C1 segment of cervical spinal cord (tissue), 14 donors: Measurements from ENCODE around the gene TEX261.
"Not testable (repeated sequence)": the region's sequence is repeated elsewhere in the genome, so short reads cannot be mapped to it uniquely, and the experiment has no call there.

ENCODE experiments used
- DNase-seq, 14 donors: peaks; one replicate each; lab custom pipeline; 2025; lab: John Stamatoyannopoulos, UW

Gene TEX261

DNA sequence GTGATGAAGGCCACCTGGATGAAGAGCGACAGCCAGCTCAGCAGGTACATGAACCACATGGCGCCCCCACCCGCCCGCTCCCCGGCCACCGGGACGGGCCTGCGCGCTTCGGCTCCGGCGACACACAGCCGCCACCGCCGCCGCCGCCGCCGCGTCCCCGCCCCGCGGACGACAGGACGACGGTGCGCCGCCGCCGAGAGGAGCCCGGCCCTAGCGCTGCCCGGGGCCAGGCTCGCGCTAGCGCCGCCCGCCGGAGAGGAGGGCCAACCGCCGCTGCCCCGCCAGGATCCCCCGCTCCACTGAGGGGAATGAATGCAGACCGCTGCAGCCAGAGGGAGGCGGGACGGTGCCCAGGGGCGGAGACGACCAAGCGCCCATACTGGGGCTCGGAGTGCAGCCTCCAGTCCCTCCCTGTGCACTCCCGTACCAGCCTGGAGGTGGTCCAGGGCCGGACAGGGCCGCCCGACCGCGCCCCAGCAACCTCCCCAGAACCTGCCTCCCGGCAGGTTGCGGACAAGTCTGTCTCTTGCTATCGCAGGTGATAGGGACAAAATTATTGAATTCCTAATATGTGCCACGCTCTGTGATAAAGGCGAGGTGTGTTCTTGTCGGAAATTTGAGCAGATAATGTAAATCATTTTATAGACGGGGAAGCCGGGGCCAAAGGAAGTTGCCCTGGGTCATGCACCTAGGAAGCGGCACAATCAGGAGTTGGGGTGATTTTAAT lies at the start of gene TEX261:
Gene TEX261, minus strand, starts transcription at position 175 of the 727 bp plus-strand sequence. Its CDS starts 116 bp downstream, at position 59.
- DNase-seq: peak in 13 of 14 donors; percentile 47 to 91 (median 76)

DNA sequence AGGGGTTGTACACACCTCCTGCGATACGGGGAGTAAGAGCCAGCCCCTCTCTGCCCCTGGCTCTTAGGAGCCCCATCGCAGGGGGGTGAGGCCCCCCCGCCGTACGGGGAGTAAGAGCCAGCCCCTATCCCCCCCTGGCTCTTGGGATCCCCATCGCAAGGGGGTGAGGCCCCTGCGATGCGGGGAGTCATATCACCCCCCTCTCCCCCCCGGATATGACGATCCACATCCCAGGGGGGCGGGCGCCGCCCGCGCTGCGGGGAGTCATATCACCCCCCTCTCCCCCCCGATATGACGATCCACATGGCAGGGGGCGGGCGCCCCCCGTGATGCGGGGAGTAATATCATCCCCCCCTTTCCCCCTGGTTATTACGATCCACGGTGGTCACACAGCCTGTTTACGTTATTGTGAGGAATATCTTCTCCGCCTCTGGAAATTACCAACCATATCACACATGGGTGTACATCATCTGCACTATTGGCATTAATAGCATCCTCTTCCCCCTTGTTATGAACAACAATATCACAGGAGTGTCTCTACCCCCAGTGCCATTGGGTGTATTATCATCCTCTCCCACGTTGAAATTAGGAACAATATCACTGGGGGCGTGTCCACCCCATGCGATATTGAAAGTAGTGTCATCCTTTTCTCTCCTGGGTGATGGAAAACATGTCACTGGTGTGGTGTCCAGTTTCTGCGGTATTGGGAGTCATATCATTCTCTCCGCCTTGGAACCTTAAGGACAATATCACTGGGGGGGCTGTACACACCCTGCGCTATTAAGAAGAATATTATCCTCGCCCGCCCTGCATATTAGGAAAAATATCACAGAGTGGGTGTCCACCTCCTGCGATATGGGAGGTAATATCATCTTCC lies 49.1 kb upstream of the TEX261 start:
- DNase-seq: no peak

DNA sequence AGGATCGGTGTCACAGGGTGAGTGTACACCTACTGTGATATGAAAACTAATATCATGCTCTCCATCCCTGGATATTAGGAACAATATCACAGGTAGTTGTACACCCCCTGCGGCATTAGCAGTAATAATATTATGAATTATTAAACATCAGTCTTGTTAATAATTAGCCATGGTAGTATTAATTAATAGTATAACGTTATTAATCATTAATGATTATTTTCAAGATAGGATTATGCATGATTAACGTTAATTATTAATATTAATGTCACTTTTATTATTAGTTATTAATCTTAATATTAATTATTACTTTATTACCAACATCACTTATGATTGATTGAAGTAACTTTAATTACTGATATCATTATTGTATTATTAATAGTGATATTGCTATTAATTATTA lies 47.6 kb upstream of the TEX261 start:
- no peak for DNase-seq

DNA sequence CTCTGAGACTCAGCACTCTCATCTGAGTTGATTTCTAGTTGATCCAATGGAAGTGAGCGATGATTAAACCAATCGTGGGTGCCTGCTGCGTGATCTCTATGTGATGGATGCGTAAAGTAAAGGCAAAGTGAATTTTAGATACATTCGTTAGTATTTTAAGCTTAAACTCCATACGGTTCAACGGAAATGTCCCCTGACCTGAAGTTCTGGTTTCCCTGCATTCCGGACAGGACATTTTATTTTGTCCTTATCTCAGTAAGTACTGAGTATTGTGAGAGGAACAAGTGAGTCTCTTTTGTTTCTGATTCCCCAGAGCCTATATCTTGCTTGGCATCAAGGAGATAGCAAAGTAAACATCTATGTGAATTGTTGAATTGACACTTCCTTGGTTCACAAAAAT lies 41.6 kb upstream of the TEX261 start:
- not testable (repeated sequence) for DNase-seq

DNA sequence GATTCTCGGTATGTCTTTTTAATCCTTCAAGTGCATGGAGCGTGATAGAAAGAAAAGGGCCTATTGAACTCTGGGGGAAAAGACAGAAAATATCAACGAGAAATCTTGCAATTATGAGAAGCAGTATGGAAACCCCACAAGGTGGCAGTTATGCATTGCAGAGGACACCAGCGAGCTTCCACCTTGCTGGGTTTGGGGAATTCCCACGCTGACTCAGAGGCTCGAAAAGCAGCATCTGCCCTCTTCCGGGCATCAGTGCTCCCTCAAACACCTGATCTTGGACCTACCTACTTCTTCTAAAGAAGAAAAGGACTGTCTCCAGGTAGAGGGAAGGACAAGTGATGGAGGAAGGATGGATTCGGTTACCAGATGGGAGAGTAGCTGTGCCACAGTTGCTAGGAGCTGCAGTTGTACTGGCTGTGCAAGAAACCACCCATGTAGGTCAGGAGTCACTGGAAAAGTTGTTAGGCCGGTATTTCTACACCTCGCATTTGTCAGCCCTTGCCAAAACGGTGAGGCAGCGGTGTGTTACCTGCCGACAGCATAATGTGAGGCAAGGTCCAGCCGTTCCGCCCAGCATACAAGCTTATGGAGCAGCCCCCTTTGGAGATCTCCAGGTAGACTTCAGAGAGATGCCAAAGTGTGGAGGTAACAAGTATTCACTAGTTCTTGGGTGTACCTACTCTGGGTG lies 29.0 kb upstream of the TEX261 start:
- DNase-seq: not testable (repeated sequence)

DNA sequence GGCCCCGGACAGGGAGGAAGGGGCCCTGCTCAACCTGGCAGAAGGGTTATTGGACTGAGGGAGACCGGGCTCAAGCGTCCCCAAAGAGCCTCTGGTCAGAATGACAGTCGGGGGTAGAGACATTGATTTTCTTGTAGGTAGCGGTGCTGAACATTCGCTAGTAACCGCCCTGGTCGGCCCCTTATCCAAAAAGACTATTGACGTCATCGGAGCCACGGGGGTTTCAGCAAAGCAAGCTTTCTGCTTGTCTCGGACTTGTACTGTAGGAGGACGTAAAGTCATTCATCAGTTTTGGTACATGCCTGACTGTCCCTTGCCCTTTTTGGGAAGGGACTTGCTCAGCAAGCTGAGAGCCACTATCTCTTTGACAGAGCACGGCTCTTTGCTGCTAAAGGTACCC lies 26.7 kb upstream of the TEX261 start:
- DNase-seq: not testable (repeated sequence)

DNA sequence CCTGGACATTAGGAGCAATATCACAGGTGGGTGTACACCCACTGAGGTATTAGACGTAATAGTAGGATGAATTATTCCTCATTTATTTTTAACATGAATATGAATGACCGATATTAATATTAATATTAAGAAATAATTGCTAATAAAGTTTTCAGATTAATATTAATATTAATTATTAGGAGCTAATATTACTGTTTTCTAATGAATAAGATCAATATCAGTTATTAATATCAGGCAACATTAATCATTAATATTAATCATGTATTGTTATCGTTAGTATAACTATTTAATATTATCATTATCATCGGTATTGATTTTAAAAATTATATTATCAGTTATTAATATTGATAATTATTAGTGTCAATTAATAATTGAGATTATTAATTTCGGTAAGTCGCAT lies 25.3 kb upstream of the TEX261 start:
- DNase-seq: not testable (repeated sequence)

DNA sequence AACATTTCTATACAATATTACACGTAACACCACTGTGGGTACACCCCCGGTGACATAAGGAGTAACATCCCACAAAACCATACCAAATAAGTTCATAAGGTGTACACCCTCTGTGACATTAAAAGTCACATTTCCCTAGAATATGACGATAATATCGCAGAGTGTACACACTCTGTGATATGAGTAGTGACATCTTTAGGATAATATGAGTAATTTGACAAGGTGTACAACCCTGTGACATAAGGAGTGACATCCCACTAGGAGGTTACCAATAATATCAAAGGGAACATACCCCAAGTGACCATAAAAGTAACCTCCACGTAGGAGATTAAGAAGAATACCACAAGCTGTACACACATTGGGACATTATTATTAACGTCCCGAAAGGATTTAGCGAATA lies 24.0 kb upstream of the TEX261 start:
- DNase-seq: no peak

DNA sequence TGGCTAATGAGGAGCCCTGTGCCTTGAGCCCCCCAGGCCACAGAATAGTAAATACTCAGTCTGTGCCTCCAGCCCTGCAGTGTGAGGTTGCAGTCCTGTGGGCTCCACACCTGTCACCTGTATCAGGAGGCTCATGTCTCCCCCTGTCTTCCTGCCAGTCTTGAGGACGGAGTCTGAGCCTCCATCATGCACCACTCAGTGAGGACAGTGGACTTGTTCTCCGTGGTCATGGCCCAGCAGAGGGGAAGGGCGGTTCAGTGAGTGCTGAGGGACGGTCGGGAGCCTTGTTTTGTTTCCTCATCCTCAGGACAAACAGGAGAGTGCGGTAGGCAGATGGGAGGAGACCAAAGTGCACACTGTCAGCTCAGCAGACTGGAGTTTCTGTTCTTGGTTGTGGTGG lies 17.1 kb upstream of the TEX261 start:
- not testable (repeated sequence) for DNase-seq

DNA sequence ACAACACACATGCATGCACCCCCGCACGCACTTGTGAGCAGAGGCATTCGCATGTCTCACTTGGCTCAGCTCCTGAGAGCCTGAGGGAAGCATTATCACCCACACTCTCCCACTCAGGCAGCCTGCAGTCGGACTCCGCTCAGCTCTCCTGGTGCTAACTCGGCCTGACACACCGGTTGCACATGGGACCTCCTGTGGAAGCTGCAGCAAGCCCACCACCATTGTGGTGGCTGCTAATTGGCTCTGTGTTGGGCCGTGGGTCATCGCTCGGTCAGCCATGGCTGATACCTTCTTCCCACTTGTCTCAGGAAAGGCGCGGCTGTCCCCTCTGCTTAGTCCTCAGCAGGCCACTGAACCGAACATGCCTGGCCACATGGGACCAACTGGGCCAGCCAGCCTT lies 13.7 kb upstream of the TEX261 start:
- DNase-seq: no peak

DNA sequence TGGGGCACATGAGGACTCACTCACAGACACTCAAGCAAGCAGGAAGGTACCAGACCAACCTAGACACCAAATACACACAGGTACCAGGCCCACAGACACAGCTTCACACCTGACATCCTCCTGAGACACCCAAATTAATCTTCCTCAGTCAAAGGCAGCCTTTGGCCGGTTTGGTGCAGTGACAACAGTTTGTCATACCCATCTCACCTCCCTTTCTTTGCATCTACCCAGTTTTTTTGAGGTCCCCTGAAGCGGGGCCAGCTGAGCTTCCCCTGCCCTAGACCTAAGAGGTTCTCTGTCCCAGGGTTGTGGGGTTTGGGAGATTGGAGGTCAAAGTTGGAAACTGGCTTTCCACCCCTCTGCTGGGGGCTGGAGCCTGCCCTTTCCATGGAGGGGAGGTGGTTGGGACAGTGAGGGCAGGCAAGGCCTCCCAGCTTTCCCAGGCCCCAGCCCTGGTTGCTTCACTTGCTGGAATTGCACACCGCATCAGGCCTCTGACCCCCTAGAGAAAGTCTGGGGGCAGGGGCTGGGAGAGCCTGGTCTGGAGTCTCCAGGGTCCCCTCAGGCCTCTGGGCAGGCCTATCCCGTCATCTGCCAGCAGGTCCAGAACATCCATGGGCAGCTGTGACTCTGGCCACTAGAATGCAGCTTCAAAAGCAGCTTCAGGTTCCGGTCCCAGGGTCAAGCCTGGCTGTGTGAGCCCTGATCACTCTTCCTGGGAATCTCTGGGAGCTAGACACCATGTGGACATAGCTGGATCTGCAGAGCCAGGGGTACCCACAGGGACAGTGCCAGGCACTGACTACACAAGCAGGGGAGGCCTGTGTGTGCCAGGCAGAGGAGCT lies 12.5 kb upstream of the TEX261 start:
- DNase-seq: no peak

DNA sequence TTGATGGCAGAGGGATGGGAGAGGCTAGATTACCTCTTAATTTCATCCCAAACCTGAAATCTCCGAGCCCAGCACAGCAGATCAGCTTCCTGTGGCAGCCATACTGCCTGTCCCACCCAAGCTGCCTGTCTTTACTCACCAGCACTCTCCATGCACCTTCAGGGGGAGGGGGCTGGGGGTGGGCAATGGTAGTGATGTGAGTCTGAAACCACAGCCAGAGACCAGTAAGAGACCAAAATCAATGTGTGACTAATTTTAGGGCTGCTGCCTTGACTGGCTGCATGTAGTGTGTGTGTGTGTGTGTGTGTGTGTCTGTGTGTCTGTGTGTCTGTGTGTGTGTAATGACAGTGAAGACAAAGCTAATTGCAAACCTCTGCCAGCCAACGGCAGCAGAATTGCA lies 11.7 kb upstream of the TEX261 start:
- DNase-seq: no peak

DNA sequence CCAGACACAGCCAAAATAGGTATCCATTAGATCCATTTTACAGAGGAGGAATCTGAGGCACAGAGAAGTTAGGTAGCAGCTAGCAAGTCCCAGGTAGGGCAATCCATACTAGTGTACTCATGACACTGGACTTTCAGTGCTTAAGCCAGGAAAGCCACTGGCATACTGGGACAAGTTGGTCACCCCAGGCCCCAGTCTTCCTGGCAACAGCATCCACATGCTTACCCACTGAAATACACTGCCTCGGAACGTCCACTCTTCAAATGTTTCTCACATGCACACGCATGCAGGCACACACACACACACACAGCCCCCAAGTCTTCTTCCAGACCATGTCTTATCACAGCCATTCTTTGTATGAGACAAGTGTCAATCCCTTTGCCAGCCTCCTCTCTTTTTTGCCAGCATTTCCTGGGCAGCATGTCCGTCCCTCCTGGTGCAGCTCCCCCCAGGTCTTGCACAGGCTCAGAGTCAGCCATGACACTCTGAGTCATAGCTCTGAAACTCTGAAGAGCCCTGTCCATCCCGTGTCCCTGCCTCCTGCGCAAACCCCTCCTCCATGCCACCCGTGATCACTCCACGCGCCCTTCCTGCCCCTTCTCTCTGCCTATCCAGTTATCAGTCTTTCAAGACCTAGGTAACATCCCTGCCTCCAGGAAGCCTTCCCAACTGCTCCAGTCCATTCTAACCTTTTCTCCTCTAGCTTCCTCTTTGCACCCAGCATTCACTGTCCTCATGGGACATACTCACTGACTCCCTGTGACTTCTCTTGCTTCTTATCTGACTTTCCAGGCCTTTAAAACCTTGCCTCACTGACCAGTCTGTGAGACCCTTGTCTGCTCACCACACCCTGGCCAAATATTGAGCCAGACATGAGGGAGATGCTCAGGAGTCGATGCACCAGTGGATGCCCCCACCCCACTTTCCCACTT lies 10.9 kb upstream of the TEX261 start:
- DNase-seq: no peak

DNA sequence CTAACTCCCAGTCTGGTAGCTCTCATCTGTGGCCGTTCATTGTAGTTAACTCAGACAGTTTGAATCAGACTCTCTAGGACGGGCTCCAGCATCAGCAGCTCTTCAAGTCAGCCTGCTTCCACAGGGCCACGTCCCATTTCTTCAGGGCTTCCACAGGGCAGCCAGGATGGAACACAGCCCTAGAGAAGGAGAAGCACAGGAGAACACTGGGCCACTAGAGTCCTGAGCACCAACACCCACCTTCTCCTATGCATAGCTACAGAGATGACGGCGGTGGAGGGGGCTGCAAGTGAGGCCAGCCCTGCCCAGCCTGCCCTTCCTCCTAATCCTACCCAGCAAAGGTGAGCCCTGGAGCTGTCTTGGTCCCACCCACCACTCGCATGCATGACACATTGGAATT lies 10.2 kb upstream of the TEX261 start:
- DNase-seq: no peak

DNA sequence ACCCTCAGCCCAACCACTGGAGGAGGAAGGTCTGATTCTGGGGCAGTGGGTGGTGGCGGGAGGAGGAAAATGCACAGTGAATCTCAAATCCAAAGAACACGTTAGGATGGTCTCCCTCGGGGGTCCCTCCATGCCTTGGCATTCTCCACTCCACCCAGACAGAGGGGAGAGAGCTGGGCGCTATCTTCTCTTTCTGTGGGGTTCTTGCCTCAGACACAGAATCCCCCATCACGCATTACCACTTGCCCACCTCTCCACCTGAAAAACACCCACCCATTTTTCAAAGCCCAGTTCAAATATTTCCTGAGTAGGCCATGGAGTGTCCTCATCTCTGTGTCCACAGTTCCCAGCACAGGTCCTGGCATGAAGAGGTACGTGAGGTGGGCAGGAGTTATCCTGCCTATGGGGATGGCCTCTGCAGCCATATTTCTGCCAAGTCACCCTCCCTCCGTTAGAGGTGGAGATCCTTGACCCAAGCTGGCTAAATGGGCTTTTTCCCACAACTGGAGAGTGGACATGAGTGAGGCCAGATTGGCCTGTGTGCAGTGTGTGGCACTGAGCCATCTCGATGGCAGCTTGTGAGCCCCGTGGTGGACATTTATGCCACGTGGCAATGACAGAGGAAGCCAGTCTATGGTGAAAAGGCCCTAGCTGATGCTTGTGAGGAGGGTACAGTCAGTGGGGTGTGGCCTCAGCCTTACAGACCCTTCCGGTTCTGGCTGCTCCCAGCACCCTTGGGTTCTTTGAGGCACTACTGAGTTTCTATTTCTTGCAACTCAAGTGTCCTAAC lies 9.5 kb upstream of the TEX261 start:
- no peak for DNase-seq

DNA sequence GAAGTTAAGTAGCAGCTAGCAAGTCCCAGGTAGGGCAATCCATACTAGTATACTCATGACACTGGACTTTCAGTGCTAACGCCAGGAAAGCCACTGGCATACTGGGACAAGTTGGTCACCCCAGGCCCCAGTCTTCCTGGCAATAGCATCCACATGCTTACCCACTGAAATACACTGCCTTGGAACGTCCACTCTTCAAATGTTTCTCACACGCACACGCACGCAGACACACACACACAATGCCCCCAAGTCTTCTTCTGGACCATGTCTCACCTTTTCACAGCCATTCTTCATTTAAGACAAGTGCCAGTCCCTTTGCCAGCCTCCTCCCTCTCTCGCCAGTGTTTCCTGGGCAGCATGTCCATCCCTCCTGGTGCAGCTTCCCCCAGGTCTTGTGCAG lies 8.7 kb upstream of the TEX261 start:
- no peak for DNase-seq

DNA sequence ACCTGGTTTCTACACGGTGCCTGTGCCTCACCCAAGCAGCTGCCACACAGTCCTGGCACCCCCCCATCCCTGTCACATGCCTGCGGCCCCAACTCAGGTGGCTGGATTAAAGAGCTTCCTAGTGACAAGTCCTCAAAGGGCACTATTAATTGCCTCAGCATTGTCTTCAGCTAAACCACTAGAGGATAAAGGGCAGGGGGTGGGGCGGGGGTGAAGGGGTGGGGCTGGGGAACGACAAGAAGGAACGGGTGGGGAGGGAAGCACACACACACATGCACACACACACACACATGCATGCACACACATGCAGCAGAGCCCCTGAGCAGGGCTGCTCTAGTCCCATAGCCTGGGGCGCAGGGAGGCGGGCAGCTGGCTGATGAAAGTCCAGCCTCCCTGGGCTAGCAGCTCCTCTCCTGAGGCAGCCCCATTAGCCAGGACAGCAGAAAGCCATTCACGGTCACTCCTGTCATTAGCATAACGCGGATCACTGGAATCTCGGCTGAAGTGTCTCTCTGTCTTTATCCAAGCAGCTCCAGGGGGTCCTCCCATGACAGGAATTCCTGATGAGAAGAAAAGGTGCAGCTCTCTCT lies 7.4 kb upstream of the TEX261 start:
- no peak for DNase-seq

DNA sequence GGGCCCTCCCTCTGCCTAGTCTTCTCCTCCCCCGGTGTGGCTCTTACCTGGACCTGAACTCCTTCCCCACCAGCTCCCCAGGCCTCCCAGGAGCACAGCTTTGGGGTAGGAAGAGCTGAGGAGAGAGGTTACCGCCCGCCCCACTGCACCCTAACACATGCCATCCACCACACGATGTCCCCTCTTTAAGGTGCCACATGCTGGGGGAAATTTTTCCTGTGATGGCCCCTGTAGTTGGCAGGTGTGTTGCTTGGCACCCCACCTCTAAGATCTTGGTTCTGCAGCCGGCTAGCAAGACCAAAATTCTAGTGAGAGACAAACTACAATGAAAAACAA lies 6.9 kb upstream of the TEX261 start:
- no peak for DNase-seq
